Measurements from ENCODE around the gene SH3TC2. TPM values are rescaled to one million over a fixed set of nuclear protein-coding genes. Genes with fewer than 3 reads are reported as not detected.

SH3TC2 gene
- total RNA-seq, 1 donor from 2014 or later = not detected

- no peak overlapping the region for H3K4me3 Mint-ChIP-seq (ENCODE audit: low read depth)
- H3K36me3 Mint-ChIP-seq (ENCODE audit: low read depth) = no peaks in the 10 kb centered on the region
- H3K27ac Mint-ChIP-seq = no peak overlapping the region
- peaks cover 27% of the 10 kb centered on the region for H3K27me3 Mint-ChIP-seq (ENCODE audit: low read depth)
- no peak for DNase-seq (ENCODE audit: low spot score)
- peaks cover 6% of the 10 kb centered on the region for H3K4me1 Mint-ChIP-seq (ENCODE audit: low read depth)
- no peaks in the 10 kb centered on the region for H3K9me3 Mint-ChIP-seq
- intact Hi-C loops (cut with micrococcal nuclease) = no loop called here
Observed at GRCh38 chr5:148988328-148988727, 74.5 kb downstream of the SH3TC2 start.

GRCh38 chr5:148986636-148987035 lies 76.2 kb downstream of the SH3TC2 start:
- no peak overlapping the region for H3K27ac Mint-ChIP-seq
- peaks cover 33% of the 10 kb centered on the region for H3K27me3 Mint-ChIP-seq (ENCODE audit: low read depth)
- no peaks in the 10 kb centered on the region for H3K9me3 Mint-ChIP-seq
- H3K4me3 Mint-ChIP-seq (ENCODE audit: low read depth) = no peak overlapping the region
- H3K4me1 Mint-ChIP-seq (ENCODE audit: low read depth) = peaks cover 6% of the 10 kb centered on the region
- no peak for DNase-seq (ENCODE audit: low spot score)
- H3K36me3 Mint-ChIP-seq (ENCODE audit: low read depth) = no peaks in the 10 kb centered on the region
- intact Hi-C loops (cut with micrococcal nuclease) = no loop called here

GRCh38 chr5:148984345-148984744 lies 78.5 kb downstream of the SH3TC2 start:
- no peak for DNase-seq (ENCODE audit: low spot score)
- H3K9me3 Mint-ChIP-seq = no peaks in the 10 kb centered on the region
- H3K27ac Mint-ChIP-seq = no peak overlapping the region
- H3K27me3 Mint-ChIP-seq (ENCODE audit: low read depth) = peaks cover 42% of the 10 kb centered on the region
- no peak overlapping the region for H3K4me3 Mint-ChIP-seq (ENCODE audit: low read depth)
- H3K4me1 Mint-ChIP-seq (ENCODE audit: low read depth) = peaks cover 6% of the 10 kb centered on the region
- H3K36me3 Mint-ChIP-seq (ENCODE audit: low read depth) = no peaks in the 10 kb centered on the region
- intact Hi-C loops (cut with micrococcal nuclease) = no loop called here

- no peak for DNase-seq (ENCODE audit: low spot score)
- Mint-ChIP-seq H3K4me3 (ENCODE audit: low read depth) (no peak overlapping the region), H3K9me3 (no peaks in the 10 kb centered on the region), H3K4me1 (ENCODE audit: low read depth) (no peaks in the 10 kb centered on the region), H3K27ac (no peak overlapping the region), H3K36me3 (ENCODE audit: low read depth) (no peaks in the 10 kb centered on the region), H3K27me3 (ENCODE audit: low read depth) (peaks cover 32% of the 10 kb centered on the region)
- intact Hi-C loops (cut with micrococcal nuclease) = no loop called here
Observed at GRCh38 chr5:148981353-148981752, 81.5 kb downstream of the SH3TC2 start.

GRCh38 chr5:148980731-148981130 lies 82.1 kb downstream of the SH3TC2 start:
- intact Hi-C loops (cut with micrococcal nuclease) = no loop called here
- H3K4me3 Mint-ChIP-seq (ENCODE audit: low read depth) = no peak overlapping the region
- no peaks in the 10 kb centered on the region for H3K36me3 Mint-ChIP-seq (ENCODE audit: low read depth)
- H3K4me1 Mint-ChIP-seq (ENCODE audit: low read depth) = no peaks in the 10 kb centered on the region
- H3K9me3 Mint-ChIP-seq = no peaks in the 10 kb centered on the region
- H3K27ac Mint-ChIP-seq = no peak overlapping the region
- H3K27me3 Mint-ChIP-seq (ENCODE audit: low read depth) = peaks cover 29% of the 10 kb centered on the region
- DNase-seq (ENCODE audit: low spot score) = no peak

GRCh38 chr5:148979083-148979723 lies 83.7 kb downstream of the SH3TC2 start:
- H3K4me1 Mint-ChIP-seq (ENCODE audit: low read depth) = no peaks in the 10 kb centered on the region
- no peak for DNase-seq (ENCODE audit: low spot score)
- no peaks in the 10 kb centered on the region for H3K36me3 Mint-ChIP-seq (ENCODE audit: low read depth)
- H3K27ac Mint-ChIP-seq = no peak overlapping the region
- intact Hi-C loops (cut with micrococcal nuclease) = no loop called here
- no peaks in the 10 kb centered on the region for H3K9me3 Mint-ChIP-seq
- peaks cover 26% of the 10 kb centered on the region for H3K27me3 Mint-ChIP-seq (ENCODE audit: low read depth)
- H3K4me3 Mint-ChIP-seq (ENCODE audit: low read depth) = no peak overlapping the region

GRCh38 chr5:148978370-148979082 lies 84.3 kb downstream of the SH3TC2 start:
- H3K9me3 Mint-ChIP-seq = no peaks in the 10 kb centered on the region
- DNase-seq (ENCODE audit: low spot score) = no peak
- peaks cover 26% of the 10 kb centered on the region for H3K27me3 Mint-ChIP-seq (ENCODE audit: low read depth)
- no peaks in the 10 kb centered on the region for H3K4me1 Mint-ChIP-seq (ENCODE audit: low read depth)
- intact Hi-C loops (cut with micrococcal nuclease) = no loop called here
- no peak overlapping the region for H3K4me3 Mint-ChIP-seq (ENCODE audit: low read depth)
- no peak overlapping the region for H3K27ac Mint-ChIP-seq
- no peaks in the 10 kb centered on the region for H3K36me3 Mint-ChIP-seq (ENCODE audit: low read depth)

- intact Hi-C loops (cut with micrococcal nuclease) = no loop called here
- H3K4me3 Mint-ChIP-seq (ENCODE audit: low read depth) = no peak overlapping the region
- H3K9me3 Mint-ChIP-seq = no peaks in the 10 kb centered on the region
- H3K36me3 Mint-ChIP-seq (ENCODE audit: low read depth) = no peaks in the 10 kb centered on the region
- no peak overlapping the region for H3K27ac Mint-ChIP-seq
- DNase-seq (ENCODE audit: low spot score) = no peak
- H3K4me1 Mint-ChIP-seq (ENCODE audit: low read depth) = no peaks in the 10 kb centered on the region
- H3K27me3 Mint-ChIP-seq (ENCODE audit: low read depth) = peaks cover 17% of the 10 kb centered on the region
Observed at GRCh38 chr5:148976569-148977381, 86.1 kb downstream of the SH3TC2 start.

- Mint-ChIP-seq H3K27me3 (ENCODE audit: low read depth) (peaks cover 8% of the 10 kb centered on the region), H3K9me3 (no peaks in the 10 kb centered on the region), H3K4me1 (ENCODE audit: low read depth) (no peaks in the 10 kb centered on the region), H3K4me3 (ENCODE audit: low read depth) (no peak overlapping the region), H3K27ac (no peak overlapping the region), H3K36me3 (ENCODE audit: low read depth) (no peaks in the 10 kb centered on the region)
- no peak for DNase-seq (ENCODE audit: low spot score)
- intact Hi-C loops (cut with micrococcal nuclease) = no loop called here
Observed at GRCh38 chr5:148974642-148975327, 88.1 kb downstream of the SH3TC2 start.

- Mint-ChIP-seq H3K27ac (no peak overlapping the region), H3K9me3 (no peaks in the 10 kb centered on the region), H3K4me3 (ENCODE audit: low read depth) (no peak overlapping the region), H3K36me3 (ENCODE audit: low read depth) (no peaks in the 10 kb centered on the region), H3K27me3 (ENCODE audit: low read depth) (peaks cover 5% of the 10 kb centered on the region), H3K4me1 (ENCODE audit: low read depth) (no peaks in the 10 kb centered on the region)
- no peak for DNase-seq (ENCODE audit: low spot score)
- intact Hi-C loops (cut with micrococcal nuclease) = no loop called here
Observed at GRCh38 chr5:148973455-148973854, 89.4 kb downstream of the SH3TC2 start.

GRCh38 chr5:148972974-148973374 lies 89.9 kb downstream of the SH3TC2 start:
- Mint-ChIP-seq H3K27me3 (ENCODE audit: low read depth) (peaks cover 5% of the 10 kb centered on the region), H3K4me3 (ENCODE audit: low read depth) (no peak overlapping the region), H3K36me3 (ENCODE audit: low read depth) (no peaks in the 10 kb centered on the region), H3K9me3 (no peaks in the 10 kb centered on the region), H3K4me1 (ENCODE audit: low read depth) (no peaks in the 10 kb centered on the region), H3K27ac (no peak overlapping the region)
- intact Hi-C loops (cut with micrococcal nuclease) = no loop called here
- DNase-seq (ENCODE audit: low spot score) = no peak

GRCh38 chr5:148972396-148972795 lies 90.5 kb downstream of the SH3TC2 start:
- no peaks in the 10 kb centered on the region for H3K9me3 Mint-ChIP-seq
- intact Hi-C loops (cut with micrococcal nuclease) = no loop called here
- no peak for DNase-seq (ENCODE audit: low spot score)
- peaks cover 9% of the 10 kb centered on the region for H3K27me3 Mint-ChIP-seq (ENCODE audit: low read depth)
- no peaks in the 10 kb centered on the region for H3K36me3 Mint-ChIP-seq (ENCODE audit: low read depth)
- H3K4me1 Mint-ChIP-seq (ENCODE audit: low read depth) = no peaks in the 10 kb centered on the region
- no peak overlapping the region for H3K4me3 Mint-ChIP-seq (ENCODE audit: low read depth)
- no peak overlapping the region for H3K27ac Mint-ChIP-seq
